CD4-positive, alpha-beta T cell treated with Interleukin-17A for 4 hours (primary cell): ENCODE data around the gene GPN1.
"Not testable (repeated sequence)": the region's sequence is repeated elsewhere in the genome, so short reads cannot be mapped to it uniquely, and the experiment has no call there.

Experiments
- DNase-seq: peaks from one replicate; pipeline ENCODE4 v3.0.0-alpha.2; 2020; ENCODE audit warnings: mixed read lengths

Gene GPN1

GRCh38 chr2:27672723-27673486 lies 44.1 kb downstream of the GPN1 start:
- no peak for DNase-seq

- no peak for DNase-seq
Measured at GRCh38 chr2:27680571-27680970, 51.7 kb downstream of the GPN1 start.

- DNase-seq, result no peak
Measured at GRCh38 chr2:27681841-27682240, 53.0 kb downstream of the GPN1 start.

- not testable (repeated sequence) for DNase-seq
Measured at GRCh38 chr2:27682334-27682771, 53.5 kb downstream of the GPN1 start.

- peak; percentile 92 for DNase-seq
Measured at GRCh38 chr2:27683390-27684071, 54.7 kb downstream of the GPN1 start.

GRCh38 chr2:27685006-27685405 lies 56.2 kb downstream of the GPN1 start:
- DNase-seq, result not testable (repeated sequence)

- no peak for DNase-seq
Measured at GRCh38 chr2:27685577-27685976, 56.7 kb downstream of the GPN1 start.

GRCh38 chr2:27687232-27687631 lies 58.4 kb downstream of the GPN1 start:
- no peak for DNase-seq

- no peak for DNase-seq
Measured at GRCh38 chr2:27689424-27689823, 60.6 kb downstream of the GPN1 start.

- no peak for DNase-seq
Measured at GRCh38 chr2:27690052-27690451, 61.2 kb downstream of the GPN1 start.

GRCh38 chr2:27697660-27698059 lies 68.8 kb downstream of the GPN1 start:
- DNase-seq, result no peak
